Sciatic nerve (tissue), 2 donors: ENCODE results near the gene NEUROG3. TPM values are rescaled to one million over a fixed set of nuclear protein-coding genes. Genes with fewer than 3 reads are reported as not detected.

Experiments
- ATAC-seq: fragments of 200-7000 bp; cut with Tn5 transposase; one replicate; pipeline ENCODE4 v1.9.1; 2020; ENCODE audit warnings: mild to moderate bottlenecking, moderate library complexity
- DNase-seq: peaks from one replicate; pipeline ENCODE4 v3.0.0-alpha.2; 2020; ENCODE audit warnings: low spot score
- intact Hi-C: fragments of 100-400 bp; cut with DNase I; formaldehyde crosslinking; loops from one replicate; pipeline ENCODE4 v1.14.2; 2022
- total RNA-seq: library from RNA; stranded (reverse); fragmentation: NEBNext Ultra II Directional; extraction: Animal tissue kit (Norgen Biotek cat#: 25700); gene quantifications from one replicate; pipeline ENCODE4 v1.2.1, GENCODE V29; 2021
- donor health status: DM: no; HTN: no; CAD: no.
- donor health status: DM: no; HTN: no; CAD: no.

NEUROG3 gene
- total RNA-seq, 1 donor from 2014 or later, result not detected

- intact Hi-C loops, result no loop called here
- ATAC-seq (no peak), DNase-seq (no peak)
Observed at GRCh38 chr10:69533658-69534057, 39.6 kb downstream of the NEUROG3 start.

- ATAC-seq (no peak), DNase-seq (no peak)
- intact Hi-C loops, result no loop called here
Observed at GRCh38 chr10:69527961-69528360, 45.3 kb downstream of the NEUROG3 start.

Other genes starting within 250 kb of the NEUROG3 start
- 0.53 TPM for gene TACR2, start 156.5 kb downstream of the NEUROG3 start, total RNA-seq
- 103 TPM for gene TSPAN15, start 122.0 kb downstream of the NEUROG3 start, total RNA-seq
- gene FAM241B, start 56.8 kb upstream of the NEUROG3 start, total RNA-seq, result 6.1 TPM
- 1.0 TPM for gene COL13A1, start 228.5 kb upstream of the NEUROG3 start, total RNA-seq